Mesenchymal stem cell (in vitro differentiated cells and primary cell): ENCODE results near the gene PDE1A.
A peak's percentile ranks its signal among the peaks of the same experiment; 100 is the strongest.

Experiments
- DNase-seq: peaks from one replicate; pipeline ENCODE4 v3.0.0-alpha.2; 2013
- H2AFZ ChIP-seq: one replicate; pipeline ENCODE4 v1.6.1; 2013; ENCODE audit warnings: low read depth, mild to moderate bottlenecking, control low read depth, inconsistent platforms, low read length, moderate library complexity
- H2AK5ac ChIP-seq: 2 replicates; pipeline ENCODE4 v1.6.1; 2013; ENCODE audit warnings: low read length, moderate library complexity, mild to moderate bottlenecking, inconsistent platforms; ENCODE audit not compliant: severe bottlenecking
- H2BK120ac ChIP-seq: one replicate; pipeline ENCODE4 v1.6.1; 2013; ENCODE audit warnings: low read depth, mild to moderate bottlenecking, inconsistent platforms, low read length, moderate library complexity
- H2BK12ac ChIP-seq, 2 experiments: one replicate each; pipeline ENCODE4 v1.6.1; 2013; ENCODE audit warnings: inconsistent platforms in 2 of 2, low read length in 2 of 2, mild to moderate bottlenecking in 2 of 2, moderate library complexity in 2 of 2, control low read depth in 1 of 2
- H2BK15ac ChIP-seq: one replicate; pipeline ENCODE4 v1.6.1; 2013; ENCODE audit warnings: mild to moderate bottlenecking, low read depth, inconsistent platforms; ENCODE audit not compliant: poor library complexity, severe bottlenecking
- H2BK5ac ChIP-seq: 2 replicates; pipeline ENCODE4 v1.6.1; 2013; ENCODE audit warnings: low read depth, mild to moderate bottlenecking, low read length, control low read depth, inconsistent platforms; ENCODE audit not compliant: poor library complexity, severe bottlenecking
- H3K14ac ChIP-seq, 2 experiments: one replicate each; pipeline ENCODE4 v1.6.1; 2013; ENCODE audit warnings: inconsistent platforms in 2 of 2, low read length in 2 of 2, control low read depth in 1 of 2, mild to moderate bottlenecking in 1 of 2, moderate library complexity in 1 of 2
- H3K18ac ChIP-seq, 2 experiments: one replicate each; pipeline ENCODE4 v1.6.1; 2013; ENCODE audit warnings: inconsistent platforms in 2 of 2, low read length in 2 of 2, control low read depth in 1 of 2, low read depth in 1 of 2, mild to moderate bottlenecking in 1 of 2
- H3K23ac ChIP-seq, 2 experiments: one replicate each; pipeline ENCODE4 v1.6.1; 2013; ENCODE audit warnings: inconsistent platforms in 2 of 2, low read length in 2 of 2, mild to moderate bottlenecking in 2 of 2, moderate library complexity in 2 of 2, control low read depth in 1 of 2
- H3K27ac ChIP-seq: 2 replicates; pipeline ENCODE4 v1.5.1; 2013; ENCODE audit warnings: mild to moderate bottlenecking, moderate library complexity, low read length, control low read depth, inconsistent platforms; ENCODE audit not compliant: poor library complexity, severe bottlenecking
- H3K27me3 ChIP-seq, 2 experiments: 2 replicates each; pipeline versions ENCODE4 v1.6.1 to v1.7.0; 2013; ENCODE audit warnings: low read length in 2 of 2, mild to moderate bottlenecking in 2 of 2, moderate library complexity in 2 of 2, control low read depth in 1 of 2, inconsistent platforms in 1 of 2; ENCODE audit not compliant: control insufficient read depth in 1 of 2, insufficient read depth in 1 of 2
- H3K36me3 ChIP-seq, 2 experiments: 2 replicates each; pipeline versions ENCODE4 v1.6.1 to v1.7.0; 2013; ENCODE audit warnings: low read length in 2 of 2, control low read depth in 1 of 2, inconsistent platforms in 1 of 2, low read depth in 1 of 2, mild to moderate bottlenecking in 1 of 2; ENCODE audit not compliant: insufficient read depth in 2 of 2, control insufficient read depth in 1 of 2
- H3K4ac ChIP-seq, 2 experiments: one replicate each; pipeline ENCODE4 v1.6.1; 2013; ENCODE audit warnings: inconsistent platforms in 2 of 2, low read length in 2 of 2, mild to moderate bottlenecking in 2 of 2, moderate library complexity in 2 of 2, control low read depth in 1 of 2, low read depth in 1 of 2
- H3K4me1 ChIP-seq: 2 replicates; pipeline ENCODE4 v1.6.1; 2013; ENCODE audit warnings: low read depth, low read length, control low read depth; ENCODE audit not compliant: control insufficient read depth, insufficient read depth
- H3K4me2 ChIP-seq: 2 replicates; pipeline ENCODE4 v1.6.1; 2013; ENCODE audit warnings: low read length, mild to moderate bottlenecking, inconsistent platforms; ENCODE audit not compliant: poor library complexity, severe bottlenecking
- H3K4me3 ChIP-seq, 2 experiments: 2 replicates each; pipeline versions ENCODE4 v1.5.1 to v1.7.0; 2013; ENCODE audit warnings: low read length in 2 of 2, mild to moderate bottlenecking in 2 of 2, control low read depth in 1 of 2, low read depth in 1 of 2; ENCODE audit not compliant: insufficient read depth in 1 of 2
- H3K79me1 ChIP-seq: replicated peaks from 2 replicates; pipeline ENCODE4 v1.6.1; 2013; ENCODE audit warnings: mild to moderate bottlenecking, control low read depth, low read length, inconsistent platforms; ENCODE audit not compliant: poor library complexity, severe bottlenecking
- H3K9ac ChIP-seq: 2 replicates; pipeline ENCODE4 v1.7.0; 2013; ENCODE audit warnings: mild to moderate bottlenecking, low read length, moderate library complexity
- H3K9me3 ChIP-seq: 2 replicates; pipeline ENCODE4 v1.7.0; 2013; ENCODE audit warnings: mild to moderate bottlenecking, low read length; ENCODE audit not compliant: control insufficient read depth
- H4K8ac ChIP-seq: one replicate; pipeline ENCODE4 v1.6.1; 2013; ENCODE audit warnings: inconsistent platforms, mild to moderate bottlenecking, low read length, moderate library complexity
- H4K91ac ChIP-seq: one replicate; pipeline ENCODE4 v1.6.1; 2013; ENCODE audit warnings: mild to moderate bottlenecking, low read length, inconsistent platforms
- WGBS: methylation state at CpG from one replicate; pipeline ENCODE4 v1.1.7; 2013; ENCODE audit warnings: mixed read lengths; 5-methylcytosine and 5-hydroxymethylcytosine counted together

Gene PDE1A

DNA sequence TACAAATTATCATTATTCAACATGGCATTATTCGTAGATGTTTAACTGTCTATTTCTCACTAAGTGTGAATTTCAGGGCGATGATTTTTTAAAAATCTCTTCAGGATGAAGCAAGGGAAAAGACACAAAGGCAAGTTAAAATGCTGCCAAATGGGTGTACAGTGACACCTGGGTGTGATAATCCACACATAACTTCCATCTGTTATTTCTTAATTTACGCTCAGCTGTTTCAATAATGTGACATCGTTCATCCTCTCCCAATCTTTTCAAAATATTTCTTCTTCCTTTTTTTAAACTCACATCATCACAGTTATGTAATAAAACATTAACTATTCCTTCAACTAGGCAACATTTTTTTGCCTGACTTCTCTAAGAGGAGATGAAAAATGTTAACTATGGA lies 10.6 kb downstream of the PDE1A start:
- Histone ChIP-seq H3K9me3 (no peaks in the 10 kb centered on the region), H4K8ac (no peak overlapping the region), H3K79me1 (no peaks in the 10 kb centered on the region), H4K91ac (no peak overlapping the region), H3K18ac (no peak overlapping the region), H3K14ac (no peak overlapping the region), H3K9ac (no peak overlapping the region), H2BK120ac (no peak overlapping the region), H3K27me3 (no peaks in the 10 kb centered on the region), H3K36me3 (peaks cover 0 to 7% of the 10 kb centered on the region in 2 experiments), H3K4ac (no peak overlapping the region), H2BK12ac (no peak overlapping the region), H2AFZ (no peak overlapping the region), H2BK15ac (no peak overlapping the region), H3K27ac (no peak overlapping the region), H3K4me2 (no peak overlapping the region), H3K4me3 (no peak overlapping the region), H2AK5ac (no peak overlapping the region), H3K23ac (no peak overlapping the region), H2BK5ac (no peak overlapping the region), H3K4me1 (no peaks in the 10 kb centered on the region)
- no peak for DNase-seq
- 98% methylated on average over 4 of the region's 4 CpGs for WGBS

DNA sequence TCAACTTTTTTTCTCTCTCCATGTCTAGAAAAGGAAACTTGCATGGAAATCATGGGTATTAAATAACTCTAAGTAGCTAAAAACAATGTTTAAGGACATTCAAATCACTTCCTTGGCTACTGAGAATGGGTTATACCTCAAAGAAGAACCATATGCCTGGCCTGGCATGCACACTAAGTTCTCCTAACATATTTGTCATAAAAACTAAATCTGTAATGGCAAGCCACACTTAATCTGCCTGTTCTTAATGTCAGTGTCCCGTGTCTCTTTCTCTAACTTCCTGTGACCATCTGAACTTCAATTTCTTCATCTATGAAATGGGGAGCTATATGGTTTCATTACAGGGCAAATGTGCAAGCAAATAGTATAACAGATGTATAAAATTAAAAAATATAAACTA lies 11.1 kb downstream of the PDE1A start:
- no peak overlapping the region for H3K4me2 ChIP-seq
- DNase-seq: no peak
- H2AFZ ChIP-seq: no peak overlapping the region
- no peak overlapping the region for H3K4ac ChIP-seq
- H2BK12ac ChIP-seq: no peak overlapping the region
- H2AK5ac ChIP-seq: no peak overlapping the region
- no peak overlapping the region for H3K27ac ChIP-seq
- H3K14ac ChIP-seq: no peak overlapping the region
- no peak overlapping the region for H2BK15ac ChIP-seq
- peaks cover 0 to 7% of the 10 kb centered on the region in 2 experiments for H3K36me3 ChIP-seq
- no peak overlapping the region for H3K23ac ChIP-seq
- no peaks in the 10 kb centered on the region for H3K9me3 ChIP-seq
- H4K8ac ChIP-seq: no peak overlapping the region
- no peak overlapping the region for H2BK120ac ChIP-seq
- H3K4me1 ChIP-seq: no peaks in the 10 kb centered on the region
- no peaks in the 10 kb centered on the region for H3K27me3 ChIP-seq
- no peak overlapping the region for H2BK5ac ChIP-seq
- H4K91ac ChIP-seq: no peak overlapping the region
- no peak overlapping the region for H3K4me3 ChIP-seq
- no peak overlapping the region for H3K18ac ChIP-seq
- H3K9ac ChIP-seq: no peak overlapping the region
- WGBS: no CpG with 5 or more reads among the region's 1 CpG
- no peaks in the 10 kb centered on the region for H3K79me1 ChIP-seq

DNA sequence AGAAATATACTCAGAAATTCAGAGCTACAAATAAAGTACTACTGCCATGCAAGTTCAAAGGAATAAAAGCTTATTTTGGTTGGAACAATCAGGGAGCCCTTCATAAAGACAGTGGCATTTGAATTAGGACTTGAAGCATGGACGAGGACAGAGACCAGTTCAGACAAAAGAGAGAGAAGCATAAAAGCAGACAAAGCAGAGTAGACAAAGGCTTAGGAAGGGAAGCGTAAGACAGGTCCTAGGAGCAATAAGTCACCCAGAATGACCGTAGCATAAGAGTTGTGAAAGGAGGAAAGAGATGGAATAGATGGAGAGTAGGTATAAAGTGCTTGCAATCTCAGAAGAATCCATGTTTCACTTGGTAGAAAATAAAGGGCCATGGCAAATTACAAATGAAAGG lies 14.0 kb downstream of the PDE1A start:
- Histone ChIP-seq H4K91ac (no peak overlapping the region), H2BK15ac (no peak overlapping the region), H3K79me1 (no peaks in the 10 kb centered on the region), H3K4me2 (no peak overlapping the region), H2AFZ (no peak overlapping the region), H2BK120ac (no peak overlapping the region), H3K18ac (peak overlapping the region in 1 of 2 experiments; percentile 52), H3K27me3 (no peaks in the 10 kb centered on the region), H4K8ac (no peak overlapping the region), H2BK12ac (peak overlapping the region in 1 of 2 experiments; percentile 52), H3K27ac (no peak overlapping the region), H2BK5ac (no peak overlapping the region), H3K23ac (no peak overlapping the region), H3K14ac (no peak overlapping the region), H2AK5ac (no peak overlapping the region), H3K4me3 (no peak overlapping the region), H3K9me3 (no peaks in the 10 kb centered on the region), H3K36me3 (peaks cover 0 to 7% of the 10 kb centered on the region in 2 experiments), H3K4ac (no peak overlapping the region), H3K4me1 (no peaks in the 10 kb centered on the region), H3K9ac (no peak overlapping the region)
- no peak for DNase-seq
- 85% methylated on average over 3 of the region's 3 CpGs for WGBS

DNA sequence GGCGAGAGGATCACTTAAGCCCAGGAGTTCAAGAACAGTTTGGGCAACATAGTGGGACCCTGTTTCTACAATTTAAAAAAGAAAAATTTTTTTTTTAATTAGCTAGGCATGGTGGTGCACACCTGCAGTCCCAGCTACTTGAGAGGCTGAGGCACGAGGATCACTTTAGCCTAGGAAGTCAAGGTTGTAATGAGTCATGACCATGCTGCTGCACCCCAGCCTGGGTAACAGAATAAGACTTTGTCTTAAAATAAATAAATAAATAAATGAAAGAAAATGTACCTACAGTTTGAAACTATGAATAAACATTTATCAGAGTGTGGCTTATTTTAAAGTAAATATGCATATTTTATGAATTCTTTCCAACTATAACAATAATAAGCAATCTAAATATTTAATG lies 16.7 kb downstream of the PDE1A start:
- no peak overlapping the region for H2BK15ac ChIP-seq
- H3K4me2 ChIP-seq: no peak overlapping the region
- no peak overlapping the region for H3K14ac ChIP-seq
- H2BK12ac ChIP-seq: no peak overlapping the region
- no peak overlapping the region for H3K27ac ChIP-seq
- no peaks in the 10 kb centered on the region for H3K79me1 ChIP-seq
- no peak overlapping the region for H3K4me3 ChIP-seq
- H3K27me3 ChIP-seq: no peaks in the 10 kb centered on the region
- H3K9me3 ChIP-seq: no peaks in the 10 kb centered on the region
- peaks cover 0 to 7% of the 10 kb centered on the region in 2 experiments for H3K36me3 ChIP-seq
- WGBS: 60% methylated on average over 2 of the region's 2 CpGs
- H3K4ac ChIP-seq: no peak overlapping the region
- no peak overlapping the region for H3K18ac ChIP-seq
- H4K8ac ChIP-seq: no peak overlapping the region
- no peaks in the 10 kb centered on the region for H3K4me1 ChIP-seq
- H2AFZ ChIP-seq: no peak overlapping the region
- H2BK5ac ChIP-seq: no peak overlapping the region
- H3K9ac ChIP-seq: no peak overlapping the region
- H3K23ac ChIP-seq: no peak overlapping the region
- DNase-seq: no peak
- no peak overlapping the region for H4K91ac ChIP-seq
- H2AK5ac ChIP-seq: no peak overlapping the region
- H2BK120ac ChIP-seq: no peak overlapping the region
